GM18868 (cell line): ENCODE data around the gene TRAF4.
"Not testable (repeated sequence)": the region's sequence is repeated elsewhere in the genome, so short reads cannot be mapped to it uniquely, and the experiment has no call there.

ENCODE experiments used
- ATAC-seq: cut with Tn5 transposase; IDR thresholded peaks from one replicate; pipeline ENCODE4 v1.9.1; 2021; ENCODE audit warnings: mild to moderate bottlenecking, moderate library complexity; ENCODE audit not compliant: unreplicated experiment

TRAF4 gene

DNA sequence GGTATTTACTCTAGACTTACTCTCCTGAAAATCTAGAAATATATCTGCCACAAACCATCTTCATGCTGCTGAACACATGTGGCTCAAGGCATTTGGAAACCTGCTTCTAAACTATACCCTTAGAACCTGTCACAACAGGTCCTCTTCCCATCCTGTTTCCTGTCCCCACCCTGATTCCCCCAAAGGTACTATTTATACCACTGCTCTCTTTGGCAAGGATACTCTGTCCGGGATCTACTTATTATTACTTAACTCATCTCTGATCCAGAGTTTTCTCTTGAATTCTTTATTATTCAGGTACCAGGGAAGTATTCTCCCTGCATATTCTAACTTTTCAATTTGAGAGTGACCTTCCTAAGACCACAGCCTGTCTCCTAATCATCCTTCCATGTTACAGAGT, 33.4 kb downstream of the TRAF4 start:
- ATAC-seq = no peak

DNA sequence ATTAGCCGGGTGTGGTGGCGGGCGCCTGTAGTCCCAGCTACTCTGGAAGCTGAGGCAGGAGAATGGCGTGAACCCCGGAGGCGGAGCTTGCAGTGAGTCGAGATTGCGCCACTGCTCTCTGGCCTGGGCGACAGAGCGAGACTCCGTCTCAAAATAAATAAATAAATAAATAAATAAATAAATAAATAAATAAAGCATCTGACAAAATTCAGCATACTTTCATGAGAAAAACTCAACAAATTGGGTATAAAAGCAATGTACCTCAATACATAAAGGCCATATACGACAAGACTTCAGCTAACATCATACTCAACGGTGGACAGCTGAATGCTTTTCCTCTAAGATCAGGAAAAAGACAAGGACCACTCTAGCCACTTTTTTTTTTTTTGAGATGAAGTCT, 35.8 kb downstream of the TRAF4 start:
- not testable (repeated sequence) for ATAC-seq

DNA sequence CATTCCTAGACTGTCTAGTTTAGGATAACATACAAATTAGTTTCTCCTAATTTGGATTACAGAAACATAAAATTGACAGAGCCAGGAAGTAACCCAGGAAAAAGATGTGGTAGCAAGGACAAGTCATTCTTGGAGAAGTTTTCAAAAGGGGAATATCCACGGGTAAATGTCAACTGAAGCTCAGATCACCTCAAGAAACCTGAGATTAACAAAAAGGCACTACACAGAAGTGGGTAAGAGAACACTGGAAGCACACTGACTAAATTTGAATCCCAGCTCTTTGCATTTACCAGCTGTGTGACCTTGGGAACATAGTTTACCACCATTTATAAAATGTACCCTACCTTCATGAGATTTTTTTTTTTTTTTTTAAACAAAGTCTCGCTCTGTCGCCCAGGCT, 39.4 kb downstream of the TRAF4 start:
- no peak for ATAC-seq

DNA sequence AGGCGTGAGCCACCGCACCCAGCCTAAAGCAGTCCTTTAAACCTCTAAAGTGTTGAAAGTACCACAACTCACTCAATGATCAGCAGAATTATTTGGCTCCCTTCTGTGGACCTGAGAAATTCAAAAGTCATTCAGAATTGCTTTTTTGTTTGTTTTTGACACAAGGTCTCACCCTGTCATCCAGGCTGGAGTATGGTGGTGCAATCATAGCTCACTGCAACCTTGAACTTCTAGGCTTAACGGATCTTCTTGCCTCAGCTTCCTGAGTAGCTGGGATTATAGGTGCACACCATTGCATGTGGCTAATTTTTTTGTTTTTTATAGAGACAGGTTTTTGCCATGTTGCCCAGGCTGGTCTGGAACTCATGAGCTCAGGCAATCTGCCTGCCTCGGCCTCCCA, 44.3 kb downstream of the TRAF4 start:
- no peak for ATAC-seq

DNA sequence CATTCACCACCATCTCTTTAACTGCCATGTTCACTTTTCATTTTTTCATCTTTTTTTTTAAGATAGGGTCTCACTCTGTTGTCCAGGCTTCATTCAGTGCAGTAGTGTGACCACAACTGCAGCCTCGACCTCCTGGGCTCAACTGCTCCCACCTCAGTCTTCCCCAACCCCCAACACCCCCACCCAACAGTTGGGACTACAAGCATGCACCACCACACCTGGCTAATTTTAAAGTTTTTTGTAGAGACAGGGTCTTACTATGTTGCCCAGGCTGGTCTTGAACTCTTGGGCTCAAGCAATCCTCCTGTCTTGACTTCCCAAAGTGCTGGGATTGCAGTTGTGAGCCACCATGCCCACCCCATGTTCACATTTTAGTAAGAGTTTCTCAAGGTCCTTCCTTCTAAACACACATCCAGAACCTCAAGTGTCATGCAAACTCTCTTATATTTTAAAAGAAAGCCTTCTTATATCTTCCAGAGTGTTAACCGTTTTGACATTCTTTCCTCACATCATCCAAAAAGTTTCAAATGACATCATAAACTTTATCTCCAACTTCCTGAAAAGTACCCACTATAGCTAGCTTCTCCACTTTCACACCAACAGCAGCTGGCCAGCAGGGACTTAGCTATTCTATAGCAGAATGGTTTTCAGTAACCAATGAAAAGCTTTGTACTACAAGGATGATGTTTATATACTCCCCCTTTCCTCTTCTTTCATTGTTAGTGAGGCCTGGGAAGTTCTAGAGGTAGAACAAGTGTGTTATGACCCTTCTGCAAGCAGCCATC, 49.3 kb downstream of the TRAF4 start:
- no peak for ATAC-seq

GRCh38 chr17:28794846-28795441, 51.1 kb downstream of the TRAF4 start:
- not testable (repeated sequence) for ATAC-seq

DNA sequence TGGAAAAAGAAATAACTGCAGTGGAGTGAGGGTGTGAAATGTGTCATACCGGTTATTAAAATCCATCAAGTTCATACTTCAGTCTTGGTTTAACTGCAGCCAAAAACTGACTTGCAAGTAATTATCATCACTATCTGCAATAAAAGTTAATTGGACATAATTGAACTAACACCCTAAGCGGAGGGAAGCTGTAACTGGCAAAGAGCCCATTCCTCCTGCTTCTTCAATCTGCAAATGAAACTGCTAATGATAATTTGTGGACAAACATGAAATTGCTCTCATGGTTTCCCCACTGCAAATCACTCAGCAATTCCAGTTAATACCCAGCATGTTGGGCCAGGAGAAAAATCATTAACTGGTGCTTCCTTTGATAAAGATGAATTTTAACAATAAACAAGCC, 52.3 kb downstream of the TRAF4 start:
- ATAC-seq = no peak
